Body of pancreas (tissue), 4 donors: Measurements from ENCODE around the gene SLN. TPM values are rescaled to one million over a fixed set of nuclear protein-coding genes. Genes with fewer than 3 reads are reported as not detected.

ENCODE experiments used
- ATAC-seq: fragments of 150-250 bp; one replicate; pipeline ENCODE4 v1.9.1; 2016
- DNase-seq, 4 donors: peaks; one replicate each; pipeline ENCODE4 v3.0.0-alpha.2; 2019
- H3K27ac ChIP-seq, 4 donors: fragments of 200-600 bp; sonication (generic); 1 replicate in 3 of 4; 2 replicates in 1 of 4; pipeline versions ENCODE4 v1.5.1 to v1.6.1; 2016 to 2019; ENCODE audit warnings: mild to moderate bottlenecking in 1 of 4, mixed read lengths in 1 of 4, moderate library complexity in 1 of 4
- H3K27me3 ChIP-seq, 2 donors: fragments of 200-600 bp; sonication (generic); one replicate each; pipeline ENCODE4 v1.6.0; 2016; ENCODE audit warnings: mild to moderate bottlenecking in 1 of 2
- H3K36me3 ChIP-seq, 2 donors: fragments of 200-600 bp; sonication (generic); replicated peaks in 1 of 2; 2 replicates each; pipeline ENCODE4 v1.5.1; 2016; ENCODE audit warnings: low read depth in 2 of 2; ENCODE audit not compliant: insufficient read depth in 1 of 2
- H3K4me1 ChIP-seq: fragments of 200-600 bp; sonication (generic); one replicate; pipeline ENCODE4 v1.6.0; 2016
- H3K4me3 ChIP-seq, 2 donors: fragments of 200-600 bp; sonication (generic); 1 replicate in 1 of 2; 2 replicates in 1 of 2; pipeline ENCODE4 v1.5.1; 2016 to 2019
- H3K9me3 ChIP-seq, 3 donors: fragments of 200-600 bp; sonication (generic); 1 replicate in 2 of 3; 2 replicates in 1 of 3; pipeline ENCODE4 v1.5.1; 2016
- POLR2A ChIP-seq, 3 donors: fragments of 450-650 bp; IDR thresholded peaks; one replicate each; pipeline ENCODE4 v1.6.1; 2016; ENCODE audit warnings: antibody characterized with exemption in 3 of 3, mild to moderate bottlenecking in 2 of 3
- WGBS, 2 donors: methylation state at CpG; one replicate each; pipeline ENCODE4 v1.1.5; 2017; 5-methylcytosine and 5-hydroxymethylcytosine counted together
- intact Hi-C: fragments of 100-400 bp; cut with DNase I; formaldehyde crosslinking; loops from one replicate; pipeline ENCODE4 v1.15.1; 2023
- total RNA-seq, 2 donors: library from RNA; depleted of rRNA; stranded (reverse); fragments of >200 nt; gene quantifications; one replicate each; pipeline ENCODE4 v1.1.0, GENCODE V29; 2016
- TF ChIP-seq, protein P1 (sequence below), 7 experiments: fragments of 450-650 bp in 4 of 7; fragments of 200-600 bp in 3 of 7; sonication (generic) in 3 of 7; IDR thresholded peaks; one replicate each; pipeline ENCODE4 v1.5.1; 2016 to 2019; ENCODE audit warnings: antibody characterized with exemption in 7 of 7

The SLN gene
- total RNA-seq, 2 donors from 2014 or later: 2.3 to 3.0 TPM

DNA sequence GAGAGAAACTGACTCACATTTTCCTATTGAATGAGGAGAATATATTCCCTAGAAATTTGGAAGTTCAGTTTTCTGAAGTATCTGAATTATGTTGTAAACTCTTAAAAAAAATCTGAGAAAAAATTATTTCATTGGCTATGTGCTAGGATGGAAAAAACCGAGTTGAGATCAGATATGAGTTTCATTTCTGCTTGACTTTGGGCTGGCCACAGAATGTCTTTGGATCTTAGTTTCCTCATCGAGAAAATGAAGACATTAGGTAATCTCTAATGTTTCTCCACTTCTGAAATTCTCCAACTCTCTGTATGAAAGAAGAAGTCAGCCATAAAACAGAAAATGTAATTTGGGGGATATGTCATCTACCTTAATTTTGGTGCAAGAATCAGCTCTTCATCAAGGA is 28.8 kb downstream of the SLN start:
- Histone ChIP-seq H3K27me3 (no peaks in the 10 kb centered on the region), H3K4me1 (no peaks in the 10 kb centered on the region), H3K27ac (no peak overlapping the region), H3K36me3 (no peaks in the 10 kb centered on the region), H3K9me3 (no peaks in the 10 kb centered on the region), H3K4me3 (no peak overlapping the region)
- intact Hi-C loops: no loop called here
- DNase-seq (no peak), ATAC-seq (no peak)
- WGBS, 2 donors: 51 to 53% methylated on average over 2 of the region's 2 CpGs
- TF ChIP-seq POLR2A (IDR thresholded peaks at IDR 0.05): no peak
- TF ChIP-seq, protein P1, sequence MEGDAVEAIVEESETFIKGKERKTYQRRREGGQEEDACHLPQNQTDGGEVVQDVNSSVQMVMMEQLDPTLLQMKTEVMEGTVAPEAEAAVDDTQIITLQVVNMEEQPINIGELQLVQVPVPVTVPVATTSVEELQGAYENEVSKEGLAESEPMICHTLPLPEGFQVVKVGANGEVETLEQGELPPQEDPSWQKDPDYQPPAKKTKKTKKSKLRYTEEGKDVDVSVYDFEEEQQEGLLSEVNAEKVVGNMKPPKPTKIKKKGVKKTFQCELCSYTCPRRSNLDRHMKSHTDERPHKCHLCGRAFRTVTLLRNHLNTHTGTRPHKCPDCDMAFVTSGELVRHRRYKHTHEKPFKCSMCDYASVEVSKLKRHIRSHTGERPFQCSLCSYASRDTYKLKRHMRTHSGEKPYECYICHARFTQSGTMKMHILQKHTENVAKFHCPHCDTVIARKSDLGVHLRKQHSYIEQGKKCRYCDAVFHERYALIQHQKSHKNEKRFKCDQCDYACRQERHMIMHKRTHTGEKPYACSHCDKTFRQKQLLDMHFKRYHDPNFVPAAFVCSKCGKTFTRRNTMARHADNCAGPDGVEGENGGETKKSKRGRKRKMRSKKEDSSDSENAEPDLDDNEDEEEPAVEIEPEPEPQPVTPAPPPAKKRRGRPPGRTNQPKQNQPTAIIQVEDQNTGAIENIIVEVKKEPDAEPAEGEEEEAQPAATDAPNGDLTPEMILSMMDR (IDR thresholded peaks at IDR 0.05): no peak

- DNase-seq: no peak
- TF ChIP-seq, protein P1 (IDR thresholded peaks at IDR 0.05): no peak
- no peak for TF ChIP-seq POLR2A (IDR thresholded peaks at IDR 0.05)
- Histone ChIP-seq H3K36me3 (no peaks in the 10 kb centered on the region), H3K4me1 (no peaks in the 10 kb centered on the region), H3K4me3 (no peak overlapping the region), H3K27me3 (no peaks in the 10 kb centered on the region), H3K9me3 (no peaks in the 10 kb centered on the region), H3K27ac (no peak overlapping the region)
- intact Hi-C loops: no loop called here
- WGBS, 2 donors: 59 to 67% methylated on average over 5 of the region's 5 CpGs
- ATAC-seq: no peak
These were observed 29.3 kb downstream of the SLN start for GRCh38 chr11:107682572-107682971.

- intact Hi-C loops: no loop called here
- Histone ChIP-seq H3K9me3 (no peaks in the 10 kb centered on the region), H3K27me3 (no peaks in the 10 kb centered on the region), H3K4me1 (no peaks in the 10 kb centered on the region), H3K36me3 (no peaks in the 10 kb centered on the region), H3K27ac (no peak overlapping the region), H3K4me3 (no peak overlapping the region)
- WGBS, 2 donors: 64 to 69% methylated on average over 4 of the region's 4 CpGs
- DNase-seq (no peak), ATAC-seq (no peak)
- no peak for TF ChIP-seq POLR2A (IDR thresholded peaks at IDR 0.05)
- TF ChIP-seq, protein P1 (IDR thresholded peaks at IDR 0.05): no peak
These were observed 29.7 kb downstream of the SLN start for GRCh38 chr11:107682171-107682570.

- TF ChIP-seq POLR2A (IDR thresholded peaks at IDR 0.05): no peak
- TF ChIP-seq, protein P1 (IDR thresholded peaks at IDR 0.05): no peak
These were observed 32.4 kb downstream of the SLN start for GRCh38 chr11:107679255-107680024.

DNA sequence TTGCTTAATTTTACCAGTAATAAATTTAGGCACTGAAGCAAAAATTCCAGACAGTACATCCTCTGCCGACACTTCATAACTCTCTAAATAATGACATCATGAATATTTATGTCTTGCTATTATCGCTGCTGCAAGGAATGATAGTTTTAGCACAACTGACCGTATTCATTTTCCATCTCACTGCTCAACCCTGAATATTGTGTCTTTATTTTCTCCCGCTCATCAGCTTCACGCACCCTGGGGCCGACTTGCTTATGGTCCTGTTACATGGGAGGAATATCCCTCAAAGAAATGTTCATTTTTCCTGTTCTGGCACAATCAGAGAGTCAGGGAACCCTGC is 33.3 kb downstream of the SLN start:
- Histone ChIP-seq H3K9me3 (no peaks in the 10 kb centered on the region), H3K27ac (no peak overlapping the region), H3K4me1 (no peaks in the 10 kb centered on the region), H3K27me3 (no peaks in the 10 kb centered on the region), H3K36me3 (no peaks in the 10 kb centered on the region), H3K4me3 (no peak overlapping the region)
- intact Hi-C loops: no loop called here
- TF ChIP-seq, protein P1 (IDR thresholded peaks at IDR 0.05): no peak
- ATAC-seq: no peak
- no peak for DNase-seq
- 70 to 76% methylated on average over 6 of the region's 6 CpGs for WGBS, 2 donors

More at GRCh38 chr11:107679255-107680024, 32.4 kb downstream of the SLN start:
- Histone ChIP-seq H3K36me3 (no peaks in the 10 kb centered on the region), H3K4me1 (no peaks in the 10 kb centered on the region), H3K27ac (no peak overlapping the region), H3K27me3 (no peaks in the 10 kb centered on the region), H3K4me3 (no peak overlapping the region), H3K9me3 (no peaks in the 10 kb centered on the region)
- intact Hi-C loops: no loop called here
- 55 to 62% methylated on average over 4 of the region's 4 CpGs for WGBS, 2 donors
- DNase-seq (no peak), ATAC-seq (no peak)
